Measurements from ENCODE around the gene ARL8B. TPM values are rescaled to one million over a fixed set of nuclear protein-coding genes. Genes with fewer than 3 reads are reported as not detected.
"Not testable (repeated sequence)": the region's sequence is repeated elsewhere in the genome, so short reads cannot be mapped to it uniquely, and the experiment has no call there.

ARL8B gene
- polyA plus RNA-seq (ENCODE audit: insufficient read length in 10 of 10), result 10 to 100 TPM; 39.5 to 54.8 (median 47.7) TPM
- long read RNA-seq, donor 1, transcript ARL8B-201 (7 exons, 3,005 nt), result major isoform, 13 of 20 reads
- long read RNA-seq, donor 1, partial matches to known transcripts, result 7 of 20 reads
- long read RNA-seq, donor 1, other reads (novel, unspliced or antisense), result 0 of 20 reads
- long read RNA-seq, donor 2, transcript ARL8B-201 (7 exons, 3,005 nt), result major isoform, 6 of 6 reads
- long read RNA-seq, donor 2, partial matches to known transcripts, result 0 of 6 reads
- long read RNA-seq, donor 2, other reads (novel, unspliced or antisense), result 0 of 6 reads
- long read RNA-seq, donor 3, result 0 reads
- long read RNA-seq, donor 4, transcript ARL8B-201 (7 exons, 3,005 nt), result major isoform, 12 of 21 reads
- long read RNA-seq, donor 4, partial matches to known transcripts, result 7 of 21 reads
- long read RNA-seq, donor 4, other reads (novel, unspliced or antisense), result 0 of 21 reads
- long read RNA-seq, donor 5, transcript ARL8B-201 (7 exons, 3,005 nt), result major isoform, 22 of 29 reads
- long read RNA-seq, donor 5, partial matches to known transcripts, result 7 of 29 reads
- long read RNA-seq, donor 5, other reads (novel, unspliced or antisense), result 0 of 29 reads
- long read RNA-seq, donor 6, transcript ARL8B-201 (7 exons, 3,005 nt), result major isoform, 25 of 32 reads
- long read RNA-seq, donor 6, partial matches to known transcripts, result 6 of 32 reads
- long read RNA-seq, donor 6, other reads (novel, unspliced or antisense), result 0 of 32 reads
- long read RNA-seq, donor 7, transcript ARL8B-201 (7 exons, 3,005 nt), result major isoform, 9 of 11 reads
- long read RNA-seq, donor 7, partial matches to known transcripts, result 0 of 11 reads
- long read RNA-seq, donor 7, other reads (novel, unspliced or antisense), result 0 of 11 reads
- long read RNA-seq, donor 8, transcript ARL8B-201 (7 exons, 3,005 nt), result major isoform, 7 of 7 reads
- long read RNA-seq, donor 8, partial matches to known transcripts, result 0 of 7 reads
- long read RNA-seq, donor 8, other reads (novel, unspliced or antisense), result 0 of 7 reads
- long read RNA-seq, donor 9, partial matches to known transcripts, result 0 of 1 reads
- long read RNA-seq, donor 9, other reads (novel, unspliced or antisense), result 0 of 1 reads

- DNase-seq, result peak; percentile 85 to 96 (median 89)
These were observed at the start of gene ARL8B for GRCh38 chr3:5122030-5122740. Gene ARL8B, plus strand, starts transcription at chr3:5122292. Its CDS starts 174 bp downstream, at chr3:5122466.

GRCh38 chr3:5073374-5074085, 48.6 kb upstream of the ARL8B start:
- DNase-seq, result no peak

DNA sequence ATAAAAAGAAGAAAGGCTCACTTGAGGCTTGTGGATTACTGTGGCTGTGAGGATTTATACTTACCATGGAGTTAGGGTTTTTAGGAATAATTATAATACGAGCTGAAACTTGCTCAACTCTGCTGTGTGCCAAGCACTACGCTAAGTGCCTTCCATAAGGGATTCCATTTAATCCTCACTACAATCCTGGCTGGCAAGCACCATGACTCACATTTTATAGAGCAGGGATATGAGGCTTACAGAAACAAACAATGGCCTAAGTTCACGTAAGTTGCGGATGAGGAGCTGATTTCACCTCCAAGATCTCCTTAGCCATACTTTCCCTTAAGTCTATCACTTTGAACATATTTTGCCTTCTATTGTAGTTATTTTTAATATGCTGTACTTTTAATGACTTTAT, 43.9 kb upstream of the ARL8B start:
- no peak for DNase-seq

GRCh38 chr3:5079761-5080160, 42.3 kb upstream of the ARL8B start:
- DNase-seq, result no peak

DNA sequence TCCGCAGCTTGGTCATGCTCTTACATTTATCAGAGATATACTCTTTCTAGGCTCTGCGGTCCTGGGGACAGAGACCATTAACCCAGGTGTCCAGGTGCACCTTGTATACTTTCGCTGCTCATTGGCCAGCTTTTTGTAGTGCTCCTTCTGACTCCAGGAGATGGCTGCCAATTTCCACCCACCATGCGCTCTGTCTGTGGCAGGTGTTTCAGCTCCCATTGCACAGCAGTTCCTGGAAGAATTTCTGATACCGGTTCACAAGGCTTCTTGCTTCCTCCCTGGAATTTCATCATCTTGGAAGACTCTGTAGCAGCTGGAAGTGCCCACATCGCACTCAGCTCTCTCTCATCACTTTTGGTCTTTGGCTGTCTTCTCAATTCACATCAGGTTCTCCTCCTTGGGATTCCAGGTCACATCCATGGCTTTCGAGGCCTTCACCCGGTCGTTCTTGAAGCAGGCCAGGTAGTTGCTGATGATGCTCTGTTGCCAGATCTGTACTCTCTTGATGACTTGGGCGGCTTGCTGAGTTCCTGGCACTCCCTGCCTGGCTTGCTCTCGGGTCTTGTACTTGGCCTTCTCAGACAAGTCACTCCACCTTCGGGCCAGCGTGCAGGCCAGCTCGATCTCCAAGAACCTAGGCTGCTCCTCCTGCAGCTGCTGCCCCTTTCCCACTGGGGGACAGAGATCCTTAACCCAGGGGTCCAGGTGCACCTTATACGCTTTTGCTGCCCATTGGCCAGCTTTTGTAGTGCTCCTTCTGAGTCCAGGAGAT, 41.1 kb upstream of the ARL8B start:
- no peak for DNase-seq

GRCh38 chr3:5081973-5082788, 39.9 kb upstream of the ARL8B start:
- DNase-seq, result not testable (repeated sequence)

DNA sequence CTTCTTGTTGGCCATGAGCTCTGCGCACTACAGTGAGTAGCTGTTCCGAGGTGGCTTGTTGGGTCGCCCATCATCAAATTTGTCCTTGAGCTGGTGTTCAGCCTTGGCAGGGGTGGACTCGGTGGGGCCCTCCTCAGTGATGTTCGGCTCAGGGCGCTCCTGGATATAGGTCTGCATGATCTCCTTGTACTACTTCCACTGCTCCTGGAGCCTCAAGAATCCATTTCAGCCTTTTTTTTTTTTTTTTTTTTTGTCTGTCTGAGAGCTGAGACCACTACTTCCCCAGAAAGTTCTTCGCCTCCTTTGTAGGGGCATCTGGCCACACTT, 39.3 kb upstream of the ARL8B start:
- DNase-seq, result no peak

- DNase-seq, result no peak
These were observed 37.9 kb upstream of the ARL8B start for GRCh38 chr3:5084224-5084623.

GRCh38 chr3:5086708-5087107, 35.4 kb upstream of the ARL8B start:
- no peak for DNase-seq

DNA sequence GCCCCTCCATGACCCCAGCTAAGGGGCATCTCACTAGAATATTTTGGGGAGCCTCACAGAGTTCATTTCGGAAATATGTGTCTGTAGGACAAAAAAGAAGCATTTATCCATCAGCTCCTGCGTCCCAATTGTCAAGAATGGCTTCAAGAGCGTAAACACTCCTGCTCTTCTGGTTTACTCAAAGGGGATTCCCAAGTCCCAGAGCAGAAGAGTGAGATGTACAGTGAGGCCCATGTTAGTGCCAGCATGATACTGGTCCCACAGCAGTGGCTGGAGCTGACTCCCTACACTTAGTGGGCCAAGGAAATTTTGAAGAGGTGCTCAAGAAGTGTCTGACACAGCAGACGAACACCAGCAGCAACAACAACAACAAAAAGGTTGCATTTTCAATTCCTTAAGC, 34.9 kb upstream of the ARL8B start:
- no peak for DNase-seq

DNA sequence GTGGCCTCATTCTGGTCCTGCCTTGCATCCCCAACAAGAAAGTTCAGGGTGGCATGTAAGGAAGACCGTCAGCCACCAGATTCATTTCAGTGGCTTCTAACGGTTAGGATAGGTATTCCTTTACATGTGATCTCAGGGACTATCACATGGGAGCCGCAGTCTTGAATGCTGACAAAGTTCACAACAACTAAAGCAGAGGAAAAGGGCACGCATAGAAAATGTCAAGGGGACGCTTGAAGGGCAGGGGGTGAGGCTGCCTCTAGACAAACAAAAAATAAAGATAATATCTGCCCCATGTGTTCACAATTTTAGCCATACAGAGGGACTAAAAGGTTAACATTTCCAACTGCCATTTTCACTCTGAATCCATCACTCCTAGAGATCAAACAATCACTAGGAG, 31.9 kb upstream of the ARL8B start:
- DNase-seq, result no peak

DNA sequence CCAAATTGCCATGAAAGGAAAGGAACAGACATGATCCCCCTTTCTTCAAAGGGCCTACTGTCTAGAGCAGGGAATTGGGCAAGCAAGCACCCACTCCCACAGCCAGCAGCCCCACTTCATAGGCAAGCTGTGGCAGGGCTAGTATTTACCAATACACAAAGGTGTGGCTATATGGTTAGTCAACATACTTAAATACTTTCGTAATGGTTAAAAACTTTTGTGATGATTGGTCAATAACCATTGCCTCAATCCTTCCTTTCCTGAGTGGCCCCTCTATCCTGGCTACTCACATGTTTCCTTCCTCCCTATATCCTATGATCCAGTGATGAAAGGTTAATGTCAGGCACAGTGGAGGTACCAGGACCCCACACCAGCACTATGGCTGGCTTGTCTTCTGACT, 30.1 kb upstream of the ARL8B start:
- DNase-seq, result no peak

- DNase-seq, result no peak
These were observed 28.4 kb upstream of the ARL8B start for GRCh38 chr3:5093731-5094130.

DNA sequence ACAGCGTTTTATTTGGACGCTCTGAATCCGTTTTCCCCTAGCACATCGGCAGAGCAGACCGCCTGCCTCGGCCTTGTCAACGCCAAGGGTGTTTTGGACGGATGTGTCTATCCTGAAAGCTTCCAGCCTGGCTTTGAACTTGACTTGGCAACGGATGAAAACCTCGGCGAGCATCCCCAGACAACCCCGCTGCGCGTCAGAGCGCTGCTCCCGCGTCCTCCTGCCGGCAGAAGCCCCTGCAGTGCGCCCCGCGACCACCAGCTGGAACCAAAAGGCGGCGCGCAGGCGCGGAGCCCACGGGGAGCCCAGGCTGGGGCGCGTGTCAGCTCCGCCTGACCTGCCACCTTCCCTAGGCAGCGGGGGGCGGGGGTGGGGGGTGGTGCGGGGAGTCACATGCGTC, 26.2 kb upstream of the ARL8B start:
- peak; percentile 35 to 84 (median 71) for DNase-seq

- DNase-seq, result peak; percentile 7 to 47 (median 14)
These were observed 25.6 kb upstream of the ARL8B start for GRCh38 chr3:5096336-5097008.

DNA sequence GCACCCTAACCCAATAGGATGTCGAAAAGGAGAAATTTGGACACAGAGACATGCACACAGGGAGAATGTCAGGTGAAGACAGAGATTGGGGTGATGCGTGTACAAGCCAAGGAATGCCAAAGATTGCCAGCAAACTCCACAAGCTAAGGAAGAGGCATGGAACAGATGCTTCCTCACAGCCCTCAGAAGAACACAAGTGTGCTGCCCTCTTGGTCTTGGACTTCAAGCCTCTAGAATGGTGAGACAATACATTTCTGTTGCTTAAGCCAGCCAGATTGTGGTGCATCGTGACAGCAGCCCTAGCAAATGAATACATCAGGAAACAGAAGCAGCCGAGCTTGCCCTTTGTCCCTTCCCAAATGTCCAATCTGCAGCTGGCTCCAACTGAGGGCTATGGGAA, 23.7 kb upstream of the ARL8B start:
- DNase-seq, result no peak

GRCh38 chr3:5102532-5102931, 19.6 kb upstream of the ARL8B start:
- DNase-seq, result no peak

GRCh38 chr3:5103743-5104142, 18.3 kb upstream of the ARL8B start:
- no peak for DNase-seq

- DNase-seq, result no peak
These were observed 17.0 kb upstream of the ARL8B start for GRCh38 chr3:5105050-5105449.

Data from muscle of back (tissue), 13 donors.